ENCODE results near the gene NUP153.
A peak's percentile ranks its signal among the peaks of the same experiment; 100 is the strongest.
"Not testable (repeated sequence)": the region's sequence is repeated elsewhere in the genome, so short reads cannot be mapped to it uniquely, and the experiment has no call there.

The NUP153 gene

GRCh38 chr6:17706580-17707370 lies at the start of gene NUP153:
NUP153 (minus strand) TSS chr6:17706925; CDS start chr6:17706387, 538 bp downstream.
- peak; percentile 100 for DNase-seq

- no peak for DNase-seq
Observed at GRCh38 chr6:17754254-17754653, 47.5 kb upstream of the NUP153 start.

- DNase-seq = not testable (repeated sequence)
Observed at GRCh38 chr6:17745324-17745723, 38.6 kb upstream of the NUP153 start.

GRCh38 chr6:17744757-17745308 lies 38.1 kb upstream of the NUP153 start:
- not testable (repeated sequence) for DNase-seq

GRCh38 chr6:17744019-17744756 lies 37.5 kb upstream of the NUP153 start:
- DNase-seq = no peak

GRCh38 chr6:17741507-17741906 lies 34.8 kb upstream of the NUP153 start:
- DNase-seq = no peak

- DNase-seq = no peak
Observed at GRCh38 chr6:17740559-17741220, 34.0 kb upstream of the NUP153 start.

- no peak for DNase-seq
Observed at GRCh38 chr6:17737704-17738252, 31.1 kb upstream of the NUP153 start.

GRCh38 chr6:17735311-17735710 lies 28.6 kb upstream of the NUP153 start:
- DNase-seq = not testable (repeated sequence)

GRCh38 chr6:17730078-17730704 lies 23.5 kb upstream of the NUP153 start:
- no peak for DNase-seq

- no peak for DNase-seq
Observed at GRCh38 chr6:17729223-17730077, 22.7 kb upstream of the NUP153 start.

GRCh38 chr6:17728551-17729222 lies 22.0 kb upstream of the NUP153 start:
- DNase-seq = no peak

- no peak for DNase-seq
Observed at GRCh38 chr6:17725083-17725482, 18.4 kb upstream of the NUP153 start.

- no peak for DNase-seq
Observed at GRCh38 chr6:17724341-17724740, 17.6 kb upstream of the NUP153 start.

- no peak for DNase-seq
Observed at GRCh38 chr6:17721671-17722070, 14.9 kb upstream of the NUP153 start.

GRCh38 chr6:17719323-17720041 lies 12.8 kb upstream of the NUP153 start:
- no peak for DNase-seq

GRCh38 chr6:17716221-17716620 lies 9.5 kb upstream of the NUP153 start:
- DNase-seq = no peak

- no peak for DNase-seq
Observed at GRCh38 chr6:17714879-17715851, 8.4 kb upstream of the NUP153 start.

- no peak for DNase-seq
Observed at GRCh38 chr6:17714177-17714576, 7.5 kb upstream of the NUP153 start.
